HG02623 (cell line): ENCODE measurements around the gene LBX2.

ENCODE experiments used
- ATAC-seq: cut with Tn5 transposase; IDR thresholded peaks from one replicate; pipeline ENCODE4 v1.9.1; 2021; ENCODE audit warnings: moderate library complexity; ENCODE audit not compliant: unreplicated experiment

Gene LBX2

DNA sequence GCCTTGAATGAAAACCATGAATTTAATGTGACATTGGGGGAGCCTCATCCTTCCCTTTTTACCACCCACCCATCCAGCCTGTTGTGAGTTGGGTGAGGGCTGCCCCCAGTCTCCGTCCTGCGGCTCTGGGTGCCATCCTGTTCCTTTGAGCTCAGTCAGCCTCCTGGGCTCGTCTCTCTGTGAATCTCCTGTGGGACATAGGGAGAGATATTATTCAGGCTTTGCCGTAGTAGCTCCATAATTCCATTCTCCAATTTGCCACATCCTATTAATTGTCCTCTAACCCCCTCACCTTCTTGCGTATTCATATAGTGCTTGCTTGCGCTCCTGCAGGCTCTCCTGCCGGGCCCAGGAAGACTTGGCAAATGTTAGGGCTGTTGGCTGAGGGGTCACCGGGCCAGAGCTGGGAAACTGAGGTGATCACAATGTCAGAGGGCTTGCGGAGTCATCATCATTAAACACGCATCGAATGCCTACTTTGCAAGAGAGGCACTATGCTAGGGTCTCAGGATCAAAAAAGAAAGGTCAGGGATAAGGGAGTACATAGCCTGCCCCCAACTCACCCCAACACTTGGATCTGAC, 27.3 kb upstream of the LBX2 start:
- ATAC-seq: no peak

DNA sequence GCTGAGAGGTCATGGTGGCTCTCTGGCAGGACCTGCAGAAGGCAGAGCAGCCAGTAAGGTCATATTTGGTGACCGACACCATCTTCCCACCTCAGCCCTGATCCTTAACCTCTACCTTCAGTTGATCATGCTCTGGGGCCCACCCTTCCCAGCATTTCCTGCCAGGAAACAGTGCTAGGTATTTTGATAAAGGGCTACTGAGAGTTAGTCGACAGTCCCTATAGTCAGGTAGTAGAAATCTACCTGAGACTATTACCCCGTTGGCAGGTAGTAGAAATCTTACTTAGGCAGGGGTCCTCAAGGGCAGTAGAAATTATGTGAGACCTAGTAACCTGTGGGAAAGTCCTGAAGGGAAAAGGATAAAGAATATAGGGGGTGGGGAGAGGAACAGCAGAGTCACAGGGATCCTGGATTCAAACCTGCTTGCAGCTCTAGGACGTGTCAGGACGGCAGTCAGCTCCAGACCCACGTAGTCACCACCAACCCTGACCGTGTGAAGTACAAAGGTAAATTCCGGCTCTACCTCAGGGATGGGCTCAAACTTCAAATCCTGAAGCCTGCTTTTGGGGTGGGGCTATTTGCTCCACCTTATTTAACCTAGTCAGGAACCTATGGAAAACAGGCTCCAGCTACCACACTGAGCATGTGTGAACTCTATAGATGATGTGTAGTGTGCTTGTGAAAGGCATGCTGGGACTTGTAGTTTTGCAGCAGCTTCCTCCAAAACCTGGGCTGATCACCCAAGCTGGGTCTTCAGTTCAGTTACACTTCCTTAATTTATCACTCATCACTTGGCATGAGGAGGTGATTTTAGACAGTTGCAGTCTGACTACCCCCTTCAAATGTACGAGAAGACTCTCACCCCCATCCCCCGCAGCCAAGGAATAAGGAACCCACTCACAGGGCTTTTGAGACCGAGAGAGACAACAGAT, 26.6 kb upstream of the LBX2 start, which contains the start of gene DQX1:
Gene DQX1 (minus strand): TSS at position 515 of the 932 bp plus-strand sequence. CDS start 502 bp downstream, at position 13.
- ATAC-seq: no peak

DNA sequence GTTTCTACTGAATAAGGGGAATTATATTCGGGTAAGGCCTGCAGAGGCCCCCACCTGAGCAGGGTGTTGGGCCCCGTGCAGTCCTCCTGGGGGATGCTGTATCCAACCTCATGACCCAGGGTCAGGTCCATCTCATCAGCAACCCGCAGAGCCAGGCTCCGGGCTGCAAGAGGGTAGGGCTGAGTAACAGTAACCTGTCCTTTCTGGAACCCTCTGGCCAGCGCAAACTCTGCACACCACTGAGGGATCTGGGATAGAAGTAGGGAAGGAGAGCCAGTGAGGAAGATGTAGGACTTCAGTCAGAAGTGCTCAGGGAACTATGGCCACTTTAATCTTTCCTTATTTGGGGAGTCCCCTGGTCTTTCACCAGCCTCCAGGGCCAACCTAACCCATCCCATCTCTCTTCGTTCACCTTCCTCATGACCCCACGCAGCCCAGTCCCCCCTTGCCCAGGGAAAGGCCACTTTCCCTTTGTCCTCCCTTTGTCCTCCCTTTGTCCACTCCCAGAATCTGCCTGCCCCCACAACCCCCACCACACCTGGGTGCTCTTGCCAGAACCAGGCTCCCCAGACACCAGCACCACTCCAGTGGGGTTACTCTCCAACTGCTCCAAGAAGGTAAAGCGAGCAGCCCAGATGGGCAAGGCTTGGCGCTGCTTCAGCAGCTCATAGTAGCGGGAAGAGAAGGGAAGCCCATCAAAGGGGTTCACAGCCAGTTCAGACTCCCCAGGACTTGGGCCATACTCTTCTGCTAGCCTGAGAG, 25.7 kb upstream of the LBX2 start:
- no peak for ATAC-seq

DNA sequence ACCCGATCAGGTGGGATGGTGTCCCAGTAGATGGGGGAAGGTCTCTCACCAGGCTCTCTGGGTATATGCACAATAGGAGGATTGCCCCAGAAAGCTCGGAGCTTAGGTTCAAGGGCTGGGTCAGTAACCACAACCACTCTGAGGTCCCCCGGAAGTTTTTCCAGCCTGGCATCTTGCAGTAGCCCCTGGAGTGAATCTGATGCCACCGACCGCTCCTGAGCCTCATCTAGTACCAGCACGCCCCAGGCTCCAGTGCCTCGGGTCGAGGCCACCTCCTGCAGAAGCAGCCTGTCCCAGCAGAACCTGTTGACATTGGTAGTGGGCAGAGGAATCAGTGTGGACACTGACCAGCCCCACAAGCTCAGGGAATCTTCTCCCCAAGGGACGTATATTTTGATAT, 24.6 kb upstream of the LBX2 start:
- no peak for ATAC-seq

- no peak for ATAC-seq
Measured at GRCh38 chr2:74522516-74522915, 23.1 kb upstream of the LBX2 start.

GRCh38 chr2:74516650-74517049, 17.2 kb upstream of the LBX2 start:
- ATAC-seq: no peak

DNA sequence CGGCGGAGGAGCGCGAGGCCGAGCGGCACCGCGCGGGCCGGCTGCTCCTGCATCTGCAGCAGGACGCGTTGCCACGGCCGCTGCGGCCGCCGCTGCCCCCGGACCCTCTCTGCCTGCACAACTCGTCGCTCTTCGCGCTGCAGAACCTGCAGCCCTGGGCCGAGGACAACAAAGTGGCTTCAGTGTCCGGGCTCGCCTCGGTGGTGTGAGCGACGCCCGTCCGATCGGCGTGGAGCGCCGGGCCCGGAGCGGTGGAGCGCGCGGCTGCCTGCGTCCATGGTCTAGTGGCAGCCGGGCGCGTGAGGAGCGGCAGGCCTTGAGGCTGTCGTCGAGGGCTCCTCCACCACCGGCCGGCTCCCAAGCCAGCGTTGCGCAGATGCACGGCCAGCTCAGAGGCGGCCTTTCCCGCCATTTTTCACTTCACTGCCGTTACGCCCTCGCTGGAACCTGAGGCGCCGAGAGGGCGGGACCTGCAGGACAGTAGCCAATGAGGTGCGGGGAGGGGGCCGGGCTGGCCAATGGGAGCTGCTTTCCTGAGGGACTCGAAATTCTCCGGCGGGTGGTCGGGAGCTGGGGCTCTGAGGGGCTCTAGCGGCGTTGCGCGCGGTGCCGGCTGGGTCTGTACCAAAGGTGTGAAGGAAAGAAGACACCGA, 16.7 kb upstream of the LBX2 start:
- no peak for ATAC-seq

GRCh38 chr2:74515271-74515980, 16.0 kb upstream of the LBX2 start:
- no peak for ATAC-seq

DNA sequence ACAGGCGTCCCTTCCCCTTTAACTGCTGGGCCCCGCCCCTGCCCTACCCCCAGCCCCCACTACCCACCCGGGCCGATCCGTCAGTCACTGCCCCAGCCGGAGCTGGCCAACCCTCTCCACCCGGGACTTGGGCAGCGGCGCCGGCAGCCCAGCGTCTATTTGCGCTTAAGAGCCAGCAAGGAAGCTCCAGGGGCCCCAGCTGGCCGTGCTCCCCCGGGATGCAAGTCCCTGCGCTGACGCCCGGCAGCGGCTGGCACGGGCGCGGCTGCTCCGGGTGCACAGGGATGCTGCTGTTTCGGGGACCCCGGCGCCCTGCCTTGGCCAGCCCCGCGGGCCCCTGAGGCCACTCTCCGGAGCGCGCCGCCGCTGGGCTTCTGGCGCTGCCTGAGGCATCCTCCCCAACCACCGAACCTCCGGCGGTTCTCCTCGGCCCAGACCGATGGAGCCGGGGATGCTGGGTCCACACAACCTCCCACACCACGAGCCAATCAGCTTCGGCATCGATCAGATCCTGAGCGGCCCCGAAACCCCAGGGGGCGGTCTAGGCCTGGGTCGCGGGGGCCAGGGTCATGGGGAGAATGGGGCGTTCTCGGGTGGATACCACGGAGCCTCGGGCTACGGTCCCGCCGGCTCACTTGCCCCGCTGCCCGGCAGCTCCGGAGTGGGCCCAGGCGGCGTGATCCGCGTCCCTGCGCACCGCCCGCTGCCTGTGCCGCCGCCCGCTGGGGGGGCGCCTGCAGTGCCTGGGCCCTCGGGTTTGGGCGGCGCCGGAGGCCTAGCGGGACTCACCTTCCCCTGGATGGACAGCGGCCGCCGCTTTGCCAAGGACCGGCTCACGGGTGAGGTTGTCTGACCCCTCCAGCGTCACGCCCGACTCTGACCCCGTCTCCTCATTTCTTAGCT, 15.2 kb upstream of the LBX2 start, which contains the start of gene TLX2:
Gene TLX2 (plus strand): TSS at position 83 of the 903 bp plus-strand sequence. CDS start 357 bp downstream, at position 440.
- no peak for ATAC-seq

GRCh38 chr2:74513605-74514367, 14.4 kb upstream of the LBX2 start:
- ATAC-seq: no peak

DNA sequence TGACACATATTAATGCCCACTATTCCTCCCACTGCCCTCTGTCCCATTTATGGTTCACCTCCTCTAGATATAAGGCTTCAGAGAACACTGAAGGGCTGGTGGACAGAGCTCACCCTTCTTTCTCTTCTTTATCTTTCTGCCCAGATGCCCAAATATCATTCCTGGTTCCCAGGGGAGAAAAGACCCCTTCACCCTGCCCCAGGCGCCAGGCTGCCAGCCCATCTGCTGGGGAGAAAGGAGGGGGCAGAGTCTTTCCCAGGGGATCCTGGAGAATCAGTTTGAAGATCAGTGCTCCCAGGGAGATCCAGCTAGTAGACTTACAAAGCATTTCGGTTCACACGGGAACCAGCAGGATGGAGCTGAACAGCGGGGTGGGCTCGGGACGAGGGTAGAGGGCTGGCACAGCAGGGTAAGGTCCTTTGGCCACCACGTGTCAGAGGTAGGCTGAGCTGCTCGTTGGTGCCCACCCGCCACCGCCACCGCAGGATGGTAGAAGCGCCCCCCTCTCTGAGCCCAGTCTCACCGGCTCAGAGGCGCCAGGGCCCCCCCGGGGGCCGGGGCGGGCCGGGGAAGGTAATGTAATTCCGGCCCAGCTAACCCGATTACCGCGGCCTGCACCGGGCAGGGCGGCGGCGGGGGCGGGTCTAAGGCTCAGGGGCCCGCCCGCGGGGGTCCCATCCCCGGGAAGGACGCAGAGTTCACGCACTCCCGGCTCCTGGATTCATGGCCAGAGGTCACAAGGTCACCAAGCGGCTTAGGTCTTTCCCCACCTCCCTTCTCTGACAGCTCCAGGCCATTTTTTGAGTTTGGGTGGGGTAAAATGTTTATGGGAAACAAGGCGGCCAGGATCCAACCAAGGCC, 13.6 kb upstream of the LBX2 start:
- ATAC-seq: no peak

DNA sequence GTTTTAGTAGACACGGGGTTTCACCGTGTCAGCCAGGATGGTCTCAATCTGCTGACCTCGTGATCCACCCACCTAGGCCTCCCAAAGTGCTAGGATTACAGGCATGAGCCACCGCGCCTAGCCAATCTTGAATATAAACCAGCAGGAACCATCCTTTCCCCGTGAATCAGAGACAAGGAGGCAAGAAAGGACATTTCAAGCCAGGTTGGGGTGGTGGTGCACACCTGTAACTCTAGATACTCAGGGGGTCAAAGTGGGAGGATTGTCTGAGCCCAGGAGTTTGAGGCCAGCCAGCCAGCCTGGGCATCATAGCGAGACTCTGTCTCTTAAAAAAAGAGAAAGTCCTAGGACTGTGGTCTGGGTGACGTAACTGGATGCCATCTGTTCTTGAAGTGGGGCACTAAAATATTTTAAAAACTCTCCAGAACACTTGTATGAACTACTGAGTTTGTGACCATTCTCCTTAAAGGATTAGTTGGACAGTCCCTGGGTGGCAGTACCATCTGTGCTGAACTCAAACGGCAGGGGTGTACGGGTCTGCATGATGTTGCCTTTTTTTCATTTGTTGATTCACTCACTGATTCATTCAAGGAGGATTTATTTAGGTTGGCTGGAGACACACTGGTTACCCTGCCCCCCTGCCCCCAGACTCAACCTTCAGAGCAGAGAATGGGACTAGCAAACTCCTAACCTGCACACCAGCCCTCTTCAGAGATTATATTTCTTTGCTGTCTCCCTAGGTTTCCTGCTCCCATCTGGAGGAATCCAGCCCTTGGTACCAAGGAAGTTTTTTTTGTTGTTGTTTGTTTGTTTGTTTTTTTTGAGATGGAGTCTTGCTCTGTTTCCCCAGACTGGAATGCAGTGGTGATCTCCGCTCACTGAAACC, 11.9 kb upstream of the LBX2 start:
- ATAC-seq: no peak

DNA sequence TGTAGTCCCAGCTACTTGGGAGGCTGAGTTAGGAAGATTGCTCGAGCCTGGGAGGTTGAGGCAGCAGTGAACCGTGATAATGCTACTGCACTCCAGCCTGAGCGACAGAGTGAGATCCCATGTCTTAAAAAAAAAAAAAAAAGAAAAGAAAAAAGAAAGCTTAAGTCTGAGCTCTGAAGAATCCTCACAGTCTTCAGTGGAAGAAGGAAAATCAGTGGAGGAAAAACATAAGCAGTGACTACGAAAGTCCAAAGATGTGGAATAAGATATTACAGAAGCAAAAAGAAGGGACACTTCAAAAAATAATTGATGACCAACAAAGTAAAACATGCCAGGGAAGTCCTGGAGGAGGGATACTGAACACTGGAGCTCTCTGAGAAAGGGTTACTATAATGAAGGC, 10.9 kb upstream of the LBX2 start:
- no peak for ATAC-seq

GRCh38 chr2:74507926-74508520, 8.6 kb upstream of the LBX2 start:
- no peak for ATAC-seq

DNA sequence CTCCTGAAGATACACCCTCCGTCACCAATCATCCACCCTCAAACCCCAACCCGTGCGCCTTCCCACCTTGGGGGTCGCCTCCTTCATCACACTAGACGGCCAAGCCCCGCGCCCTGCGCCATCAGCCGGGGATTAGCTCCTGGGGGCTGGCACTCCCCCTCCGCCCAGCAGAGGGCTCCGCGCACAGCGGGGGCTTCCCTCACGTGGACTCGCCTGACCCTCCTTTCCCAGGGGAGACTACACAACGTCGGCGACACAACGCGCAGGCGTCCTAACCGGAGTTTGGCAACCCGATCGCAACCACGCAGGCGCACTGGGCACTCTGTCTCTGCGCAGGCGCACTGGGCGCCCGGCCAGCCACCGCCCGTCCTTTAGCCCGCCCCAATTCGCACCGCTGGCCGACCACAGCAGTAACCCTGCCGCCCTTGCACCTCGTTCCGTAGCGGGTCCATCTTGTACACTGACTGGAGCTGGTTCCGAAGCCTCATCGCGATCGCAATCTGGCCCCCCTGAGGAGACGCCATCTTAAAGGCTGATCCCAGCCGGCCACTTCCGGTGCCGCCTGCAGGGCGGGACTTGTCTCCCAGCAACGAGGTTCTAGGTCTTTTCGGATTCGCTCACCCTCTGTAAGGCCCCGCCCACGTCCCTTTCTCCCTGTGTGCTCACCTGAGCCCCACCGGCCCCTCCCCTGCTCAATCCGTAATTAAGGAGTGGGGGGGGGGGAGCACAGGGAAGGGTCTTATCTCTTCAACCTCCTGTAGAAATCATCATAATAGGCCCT, 7.9 kb upstream of the LBX2 start, which contains the start of gene PCGF1:
Gene PCGF1 (minus strand): TSS at position 551 of the 781 bp plus-strand sequence. CDS start 27 bp downstream, at position 524.
- ATAC-seq: peak; percentile 83
